HK-2 (cell line): ENCODE measurements around the gene MINK1.

ENCODE experiments used
- DNase-seq: peaks from one replicate; pipeline ENCODE4 v3.0.0-alpha.2; 2018; ENCODE audit not compliant: unreplicated experiment

Gene MINK1

GRCh38 chr17:4872786-4873185, 39.6 kb downstream of the MINK1 start:
- DNase-seq, result no peak

- DNase-seq, result no peak
Measured at GRCh38 chr17:4877089-4877488, 43.9 kb downstream of the MINK1 start.

GRCh38 chr17:4879601-4880000, 46.5 kb downstream of the MINK1 start:
- no peak for DNase-seq

- DNase-seq, result no peak
Measured at GRCh38 chr17:4880857-4881256, 47.7 kb downstream of the MINK1 start.

GRCh38 chr17:4881761-4882555, 48.8 kb downstream of the MINK1 start:
- peak; percentile 33 for DNase-seq

- no peak for DNase-seq
Measured at GRCh38 chr17:4884489-4884888, 51.3 kb downstream of the MINK1 start.

- no peak for DNase-seq
Measured at GRCh38 chr17:4886830-4887229, 53.7 kb downstream of the MINK1 start.

GRCh38 chr17:4887581-4887980, 54.4 kb downstream of the MINK1 start:
- no peak for DNase-seq

GRCh38 chr17:4891411-4892410, 58.6 kb downstream of the MINK1 start:
- no peak for DNase-seq

- DNase-seq, result no peak
Measured at GRCh38 chr17:4892499-4893221, 59.5 kb downstream of the MINK1 start.

GRCh38 chr17:4893272-4893671, 60.1 kb downstream of the MINK1 start:
- no peak for DNase-seq

- no peak for DNase-seq
Measured at GRCh38 chr17:4893721-4894560, 60.8 kb downstream of the MINK1 start.

GRCh38 chr17:4895121-4895520, 62.0 kb downstream of the MINK1 start:
- no peak for DNase-seq

GRCh38 chr17:4895657-4896331, 62.7 kb downstream of the MINK1 start:
- DNase-seq, result no peak

- DNase-seq, result no peak
Measured at GRCh38 chr17:4896332-4897197, 63.4 kb downstream of the MINK1 start.

- no peak for DNase-seq
Measured at GRCh38 chr17:4897198-4897687, 64.1 kb downstream of the MINK1 start.

GRCh38 chr17:4897785-4898184, 64.6 kb downstream of the MINK1 start:
- no peak for DNase-seq

GRCh38 chr17:4898351-4898750, 65.2 kb downstream of the MINK1 start:
- DNase-seq, result no peak

GRCh38 chr17:4898927-4899326, 65.8 kb downstream of the MINK1 start:
- no peak for DNase-seq
